K562 (cell line): ENCODE results near the gene METAP1. TPM values are rescaled to one million over a fixed set of nuclear protein-coding genes. Genes with fewer than 3 reads are reported as not detected.

Experiments used
- ATAC-seq: fragments of 200-7000 bp; cut with Tn5 transposase; 3 replicates; pipeline ENCODE4 v1.9.1; 2020; ENCODE audit warnings: moderate library complexity
- BruUV-seq: library from RNA; stranded (reverse); fragments of 400-500 nt; replicated peaks from 2 replicates; lab custom pipeline; 2021; lab: Mats Ljungman, UMichigan
- CTCF ChIA-PET: fragments of 300-600 bp; formaldehyde crosslinking; extraction: SDS; loops from one replicate; lab custom pipeline; 2021; ENCODE audit warnings: low intra/inter-chr PET ratio; lab: Yijun Ruan, JAX
- POLR2A ChIA-PET: fragments of 300-600, 350-650 bp; sonication (Branson Sonifier 250); formaldehyde crosslinking; extraction: SDS; loops from one replicate; lab custom pipeline; 2021; ENCODE audit warnings: antibody characterized with exemption, inconsistent platforms; lab: Yijun Ruan, JAX
- DNase-seq, 4 experiments: peaks; one replicate each; pipeline versions ENCODE4 v3.0.0 to v3.0.0-alpha.2; 2011 to 2018; ENCODE audit warnings: low spot score in 3 of 4, mixed read lengths in 3 of 4; ENCODE audit errors: extremely low read depth in 1 of 4
- FAIRE-seq: peaks from 2 replicates; lab custom pipeline; 2011; peaks lifted over from hg19 to GRCh38; lab: Jason Lieb, UNC
- H2AFZ ChIP-seq: 2 replicates; pipeline ENCODE4 v1.6.0; 2011; ENCODE audit warnings: low read depth, low read length, control low read depth, inconsistent platforms
- H3K27ac ChIP-seq: fragments of 200-600 bp; 3 replicates; pipeline ENCODE4 v1.8.0; 2011; ENCODE audit warnings: low read depth, mild to moderate bottlenecking, control low read depth, inconsistent platforms, low read length, moderate library complexity, mixed read lengths; ENCODE audit errors: extremely low read depth
- H3K27me3 ChIP-seq, 2 experiments: fragments of 300-600 bp in 1 of 2; 2 replicates in 1 of 2; 3 replicates in 1 of 2; pipeline versions ENCODE4 v1.6.0 to v1.8.0; 2011; ENCODE audit warnings: inconsistent platforms in 2 of 2, low read length in 2 of 2, mild to moderate bottlenecking in 1 of 2, mixed read lengths in 1 of 2, moderate library complexity in 1 of 2; ENCODE audit not compliant: control insufficient read depth in 2 of 2, insufficient read depth in 2 of 2
- H3K36me3 ChIP-seq: fragments of 300-600 bp; 3 replicates; pipeline ENCODE4 v1.8.0; 2011; ENCODE audit warnings: mild to moderate bottlenecking, low read length, inconsistent platforms; ENCODE audit not compliant: control insufficient read depth, insufficient read depth
- H3K4me1 ChIP-seq, 2 experiments: fragments of 200-600 bp in 1 of 2; replicated peaks in 1 of 2; 2 replicates in 1 of 2; 3 replicates in 1 of 2; pipeline versions ENCODE4 v1.5.1 to v1.8.0; 2011; ENCODE audit warnings: inconsistent platforms in 2 of 2, low read length in 2 of 2, mild to moderate bottlenecking in 1 of 2, mixed read lengths in 1 of 2, moderate library complexity in 1 of 2; ENCODE audit not compliant: control insufficient read depth in 2 of 2, insufficient read depth in 2 of 2
- H3K4me2 ChIP-seq: 2 replicates; pipeline ENCODE4 v1.6.1; 2011; ENCODE audit warnings: low read length, control low read depth, inconsistent platforms, mixed read lengths; ENCODE audit not compliant: insufficient read depth
- H3K4me3 ChIP-seq: fragments of 200-600 bp; sonication (generic), shearing (Covaris generic); 2 replicates; pipeline ENCODE4 v1.5.1; 2016; ENCODE audit warnings: control low read depth, inconsistent platforms
- H3K79me2 ChIP-seq: fragments of 200-600 bp; 3 replicates; pipeline ENCODE4 v1.8.0; 2011; ENCODE audit warnings: low read length, inconsistent platforms; ENCODE audit not compliant: control insufficient read depth, insufficient read depth
- H3K9ac ChIP-seq, 2 experiments: 2 replicates each; pipeline versions ENCODE4 v1.6.0 to v1.6.1; 2011; ENCODE audit warnings: low read depth in 2 of 2, low read length in 2 of 2, control low read depth in 1 of 2, inconsistent platforms in 1 of 2, mild to moderate bottlenecking in 1 of 2, mixed read lengths in 1 of 2; ENCODE audit not compliant: insufficient read depth in 1 of 2
- H3K9me1 ChIP-seq: one replicate; pipeline ENCODE4 v1.6.0; 2011; ENCODE audit warnings: inconsistent platforms, mild to moderate bottlenecking, low read length, moderate library complexity; ENCODE audit not compliant: control insufficient read depth, insufficient read depth
- H3K9me3 ChIP-seq: replicated peaks from 2 replicates; pipeline ENCODE4 v1.5.1; 2011; ENCODE audit warnings: low read depth, low read length, inconsistent platforms; ENCODE audit not compliant: control insufficient read depth, insufficient read depth
- H4K20me1 ChIP-seq: replicated peaks from 2 replicates; pipeline ENCODE4 v1.6.1; 2011; ENCODE audit warnings: low read length, inconsistent platforms, mixed read lengths; ENCODE audit not compliant: control insufficient read depth, insufficient read depth
- HLTF ChIP-seq: fragments of 450-650 bp; IDR thresholded peaks from 2 replicates; pipeline ENCODE4 v1.6.1; 2016
- JUND ChIP-seq, 2 experiments: IDR thresholded peaks; 2 replicates in 1 of 2; 3 replicates in 1 of 2; pipeline ENCODE4 v1.6.1; 2011; ENCODE audit warnings: borderline replicate concordance in 2 of 2, low read depth in 2 of 2, low read length in 2 of 2, improper control_type of control experiment in 1 of 2, missing biosample characterization in 1 of 2, missing genetic modification characterization in 1 of 2, missing genetic modification reagents in 1 of 2
- KAT7 ChIP-seq: sonication (generic); formaldehyde crosslinking; IDR thresholded peaks from 2 replicates; pipeline ENCODE4 v1.8.0; 2022; ENCODE audit warnings: missing genetic modification reagents, mild to moderate bottlenecking, borderline replicate concordance
- POLR2AphosphoS2 ChIP-seq: IDR thresholded peaks from 2 replicates; pipeline ENCODE4 v1.6.1; 2012; ENCODE audit warnings: low read length, improper control_type of control experiment
- ZNF561 ChIP-seq: fragments of 450-650 bp; formaldehyde crosslinking; conservative IDR thresholded peaks from 2 replicates; pipeline ENCODE4 v1.4.0; 2020; ENCODE audit warnings: mild to moderate bottlenecking, moderate library complexity
- WGBS: fragments of 100-300 bp; shearing (Covaris generic); methylation state at CpG from one replicate; pipeline ENCODE4 v1.1.6; 2016; ENCODE audit warnings: low coverage, mixed read lengths; ENCODE audit not compliant: insufficient coverage; ENCODE audit errors: missing lambda C conversion rate; 5-methylcytosine and 5-hydroxymethylcytosine counted together
- in situ Hi-C: fragments of 300-500 bp; cut with MboI; formaldehyde crosslinking; loops from 4 replicates; pipeline ENCODE4 v1.15.0; 2018; ENCODE audit warnings: inconsistent platforms, mixed read lengths
- intact Hi-C: fragments of 100-400 bp; cut with micrococcal nuclease; formaldehyde crosslinking; loops from 2 replicates; pipeline ENCODE4 v1.14.2; 2022
- polyA plus RNA-seq, 8 experiments: library from polyadenylated mRNA; depleted of rRNA in 4 of 8; stranded (reverse) in 5 of 8; unstranded in 3 of 8; fragments of >200 nt; fragmentation: Nextera tagmentation in 2 of 8; fragmentation: Illumina TruSeq in 1 of 8; extraction: Ambion mirVana in 2 of 8; extraction: Trizol in 1 of 8; gene quantifications; 2 replicates each; pipeline versions ENCODE4 v1.2.1 to v1.2.3, GENCODE V29; 2011 to 2014; ENCODE audit warnings: inconsistent platforms in 1 of 8, missing spikeins in 1 of 8
- total RNA-seq, 7 experiments: library from RNA; depleted of rRNA in 6 of 7; stranded (reverse); fragments of >200 nt in 6 of 7; fragmentation: Illumina TruSeq in 2 of 7; extraction: Trizol in 2 of 7; gene quantifications; 2 replicates each; pipeline versions ENCODE4 v1.2.1 to v1.2.3, GENCODE V29; 2011 to 2021; ENCODE audit warnings: low replicate concordance in 1 of 7
- TF ChIP-seq, protein P1 (sequence below): sonication (generic); formaldehyde crosslinking; IDR thresholded peaks from 2 replicates; pipeline ENCODE4 v1.8.1; 2023; ENCODE audit warnings: mild to moderate bottlenecking, missing genetic modification reagents

Gene METAP1
- total and polyA plus RNA-seq, 9 of the 15 experiments (the other 6 are each of a cell fraction or from before 2014, with no cell fraction given): 31.4 to 77.6 (median 59.5) TPM

DNA sequence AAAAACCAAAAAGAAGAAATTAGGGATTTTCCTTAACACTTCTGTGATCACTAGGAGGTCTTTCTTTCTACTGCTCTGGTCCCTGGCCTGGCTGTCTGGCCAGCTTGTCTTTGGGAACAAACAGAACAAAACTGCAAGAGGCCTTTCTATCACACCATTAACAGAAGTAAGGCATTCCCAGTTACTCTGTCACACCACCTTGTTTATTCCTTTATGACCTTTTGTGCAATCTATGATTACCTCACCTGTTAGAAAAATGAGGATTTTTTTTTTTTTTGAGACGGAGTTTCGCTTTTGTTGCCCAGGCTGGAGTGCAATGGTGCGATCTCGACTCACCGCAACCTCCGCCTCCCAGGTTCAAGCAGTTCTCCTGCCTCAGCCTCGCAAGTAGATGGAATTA is 3.0 kb downstream of the METAP1 start:
- in situ Hi-C loops (loop anchor here (5.0 kb wide), 1 partner anchor 59 kb away; no protein-coding TSS in a partner anchor), intact Hi-C loops (loop anchor here (5.0 to 10.0 kb wide), 2 partner anchors 74 to 464 kb away; partner anchors contain the start of gene EIF4E)
- WGBS: 97% methylated on average over 7 of the region's 7 CpGs
- ATAC-seq (no peak), FAIRE-seq (no peak), DNase-seq (no peak)
- peaks cover 14% of the 10 kb centered on the region; the same call in 2 of the 3 replicates for H3K36me3 ChIP-seq
- H4K20me1 ChIP-seq: peaks cover 8% of the 10 kb centered on the region; the same call in 1 of the 2 replicates
- H3K4me3 ChIP-seq: no peak overlapping the region
- no peak overlapping the region for H3K4me2 ChIP-seq
- H3K9me3 ChIP-seq: no peaks in the 10 kb centered on the region; the same call in 1 of the 2 replicates
- H3K27me3 ChIP-seq: no peaks in the 10 kb centered on the region
- no peak overlapping the region for H2AFZ ChIP-seq
- H3K9ac ChIP-seq: no peak overlapping the region
- no TSS peak for BruUV-seq
- no peak overlapping the region for H3K27ac ChIP-seq
- POLR2A ChIA-PET: interaction anchor here (0.6 to 1.3 kb wide), 2 partner anchors 18 to 26 kb away, joined by 3 read pairs; no protein-coding TSS in a partner anchor
- CTCF ChIA-PET: interaction anchor here (0.7 kb wide), 1 partner anchor 57 kb away, joined by 3 read pairs; no protein-coding TSS in a partner anchor
- peaks cover 79% of the 10 kb centered on the region for H3K79me2 ChIP-seq
- TF ChIP-seq POLR2AphosphoS2 (no peak), KAT7 (CRISPR knock-in tag) (no peak), ZNF561 (CRISPR knock-in tag) (no peak), HLTF (no peak), JUND (IDR thresholded peaks at IDR 0.05; ENCODE audit: borderline replicate concordance, low read depth, low read length) (no peak), JUND (tag; IDR thresholded peaks at IDR 0.05; ENCODE audit: borderline replicate concordance, low read depth, low read length) (no peak)
- TF ChIP-seq, protein P1, sequence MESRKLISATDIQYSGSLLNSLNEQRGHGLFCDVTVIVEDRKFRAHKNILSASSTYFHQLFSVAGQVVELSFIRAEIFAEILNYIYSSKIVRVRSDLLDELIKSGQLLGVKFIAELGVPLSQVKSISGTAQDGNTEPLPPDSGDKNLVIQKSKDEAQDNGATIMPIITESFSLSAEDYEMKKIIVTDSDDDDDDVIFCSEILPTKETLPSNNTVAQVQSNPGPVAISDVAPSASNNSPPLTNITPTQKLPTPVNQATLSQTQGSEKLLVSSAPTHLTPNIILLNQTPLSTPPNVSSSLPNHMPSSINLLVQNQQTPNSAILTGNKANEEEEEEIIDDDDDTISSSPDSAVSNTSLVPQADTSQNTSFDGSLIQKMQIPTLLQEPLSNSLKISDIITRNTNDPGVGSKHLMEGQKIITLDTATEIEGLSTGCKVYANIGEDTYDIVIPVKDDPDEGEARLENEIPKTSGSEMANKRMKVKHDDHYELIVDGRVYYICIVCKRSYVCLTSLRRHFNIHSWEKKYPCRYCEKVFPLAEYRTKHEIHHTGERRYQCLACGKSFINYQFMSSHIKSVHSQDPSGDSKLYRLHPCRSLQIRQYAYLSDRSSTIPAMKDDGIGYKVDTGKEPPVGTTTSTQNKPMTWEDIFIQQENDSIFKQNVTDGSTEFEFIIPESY (CRISPR knock-in tag): no peak
- peaks cover 7 to 8% of the 10 kb centered on the region in 2 experiments; a peak in 4 of 5 replicates for H3K4me1 ChIP-seq
- no peaks in the 10 kb centered on the region for H3K9me1 ChIP-seq
